ENCODE measurements around the gene CEBPB. TPM values are rescaled to one million over a fixed set of nuclear protein-coding genes. Genes with fewer than 3 reads are reported as not detected.
"Not testable (repeated sequence)": the region's sequence is repeated elsewhere in the genome, so short reads cannot be mapped to it uniquely, and the experiment has no call there.

Gene CEBPB
- polyA plus RNA-seq, 1 donor from 2014 or later = 18.7 TPM

- Mint-ChIP-seq H3K4me1 (no peaks in the 10 kb centered on the region), H3K9me3 (peaks cover 5 to 11% (median 8%) of the 10 kb centered on the region in 3 donors)
These were observed 17.5 kb downstream of the CEBPB start for GRCh38 chr20:50208085-50208491.

GRCh38 chr20:50208815-50209214, 18.2 kb downstream of the CEBPB start:
- H3K36me3 Mint-ChIP-seq = not testable (repeated sequence)

More at GRCh38 chr20:50208085-50208491, 17.5 kb downstream of the CEBPB start:
- Mint-ChIP-seq H3K27ac (no peak overlapping the region), H3K36me3 (peaks cover 1% of the 10 kb centered on the region), H3K4me3 (peak overlapping the region in 1 of 4 donors; percentile 43), H3K27me3 (peaks cover 12% of the 10 kb centered on the region)

GRCh38 chr20:50210066-50210619, 19.5 kb downstream of the CEBPB start:
- peaks cover 18% of the 10 kb centered on the region for H3K27me3 Mint-ChIP-seq
- H3K36me3 Mint-ChIP-seq = no peaks in the 10 kb centered on the region
- no peaks in the 10 kb centered on the region for H3K9me3 Mint-ChIP-seq
- no peak overlapping the region for H3K4me3 Mint-ChIP-seq
- H3K27ac Mint-ChIP-seq = no peak overlapping the region
- H3K4me1 Mint-ChIP-seq = peaks cover 0 to 1% (median 0%) of the 10 kb centered on the region in 3 donors

More at GRCh38 chr20:50208815-50209214, 18.2 kb downstream of the CEBPB start:
- not testable (repeated sequence) for H3K4me1 Mint-ChIP-seq, H3K9me3 Mint-ChIP-seq, H3K4me3 Mint-ChIP-seq, H3K27ac Mint-ChIP-seq
- peaks cover 14% of the 10 kb centered on the region for H3K27me3 Mint-ChIP-seq

GRCh38 chr20:50211091-50211490, 20.5 kb downstream of the CEBPB start:
- no peaks in the 10 kb centered on the region for H3K36me3 Mint-ChIP-seq
- H3K27me3 Mint-ChIP-seq = peaks cover 18% of the 10 kb centered on the region
- H3K9me3 Mint-ChIP-seq = no peaks in the 10 kb centered on the region
- no peak overlapping the region for H3K4me3 Mint-ChIP-seq
- no peak overlapping the region for H3K27ac Mint-ChIP-seq
- peaks cover 0 to 1% (median 0%) of the 10 kb centered on the region in 3 donors for H3K4me1 Mint-ChIP-seq

GRCh38 chr20:50213531-50214106, 23.0 kb downstream of the CEBPB start:
- no peaks in the 10 kb centered on the region for H3K9me3 Mint-ChIP-seq
- H3K27ac Mint-ChIP-seq = no peak overlapping the region
- H3K4me1 Mint-ChIP-seq = peaks cover 0 to 1% (median 0%) of the 10 kb centered on the region in 3 donors
- H3K36me3 Mint-ChIP-seq = no peaks in the 10 kb centered on the region
- H3K4me3 Mint-ChIP-seq = no peak overlapping the region
- peaks cover 22% of the 10 kb centered on the region for H3K27me3 Mint-ChIP-seq

- Mint-ChIP-seq H3K27me3 (peaks cover 22% of the 10 kb centered on the region), H3K4me3 (no peak overlapping the region), H3K36me3 (no peaks in the 10 kb centered on the region), H3K4me1 (peaks cover 0 to 1% (median 0%) of the 10 kb centered on the region in 3 donors), H3K27ac (no peak overlapping the region), H3K9me3 (peaks cover 0 to under 1% (median 0%) of the 10 kb centered on the region in 3 donors)
These were observed 23.8 kb downstream of the CEBPB start for GRCh38 chr20:50214226-50215024.

- H3K4me3 Mint-ChIP-seq = no peak overlapping the region
- peaks cover 0 to 1% (median under 1%) of the 10 kb centered on the region in 3 donors for H3K4me1 Mint-ChIP-seq
- H3K36me3 Mint-ChIP-seq = peaks cover under 1% of the 10 kb centered on the region
- H3K27me3 Mint-ChIP-seq = peaks cover 26% of the 10 kb centered on the region
- peaks cover 0 to 3% (median 2%) of the 10 kb centered on the region in 3 donors for H3K9me3 Mint-ChIP-seq
- H3K27ac Mint-ChIP-seq = no peak overlapping the region
These were observed 24.6 kb downstream of the CEBPB start for GRCh38 chr20:50215101-50215690.

GRCh38 chr20:50215926-50216325, 25.3 kb downstream of the CEBPB start:
- H3K27me3 Mint-ChIP-seq = peaks cover 28% of the 10 kb centered on the region
- H3K27ac Mint-ChIP-seq = no peak overlapping the region
- peaks cover 2% of the 10 kb centered on the region for H3K36me3 Mint-ChIP-seq

GRCh38 chr20:50216543-50217206, 26.0 kb downstream of the CEBPB start:
- H3K9me3 Mint-ChIP-seq = peaks cover 0 to 3% (median 2%) of the 10 kb centered on the region in 3 donors
- peaks cover 2% of the 10 kb centered on the region for H3K36me3 Mint-ChIP-seq
- H3K4me3 Mint-ChIP-seq = no peak overlapping the region
- peaks cover 25% of the 10 kb centered on the region for H3K27me3 Mint-ChIP-seq
- H3K27ac Mint-ChIP-seq = no peak overlapping the region
- peaks cover 0 to 1% (median 1%) of the 10 kb centered on the region in 3 donors for H3K4me1 Mint-ChIP-seq

More at GRCh38 chr20:50215926-50216325, 25.3 kb downstream of the CEBPB start:
- Mint-ChIP-seq H3K9me3 (peaks cover 0 to 3% (median 2%) of the 10 kb centered on the region in 3 donors), H3K4me3 (no peak overlapping the region), H3K4me1 (peaks cover 0 to 1% (median 1%) of the 10 kb centered on the region in 3 donors)

- peaks cover 0 to 1% (median 1%) of the 10 kb centered on the region in 3 donors for H3K4me1 Mint-ChIP-seq
- peak overlapping the region in 1 of 3 donors; percentile 46 for H3K27ac Mint-ChIP-seq
- H3K4me3 Mint-ChIP-seq = no peak overlapping the region
- H3K9me3 Mint-ChIP-seq = peaks cover 0 to 3% (median 2%) of the 10 kb centered on the region in 3 donors
- peaks cover 22% of the 10 kb centered on the region for H3K27me3 Mint-ChIP-seq
- peaks cover 2% of the 10 kb centered on the region for H3K36me3 Mint-ChIP-seq
These were observed 26.7 kb downstream of the CEBPB start for GRCh38 chr20:50217207-50217949.

GRCh38 chr20:50218987-50219435, 28.4 kb downstream of the CEBPB start:
- Mint-ChIP-seq H3K27me3 (peaks cover 14% of the 10 kb centered on the region), H3K36me3 (peaks cover 2% of the 10 kb centered on the region), H3K4me1 (peaks cover 0 to 1% (median 1%) of the 10 kb centered on the region in 3 donors), H3K4me3 (peak overlapping the region in 1 of 4 donors; percentile 34), H3K27ac (no peak overlapping the region), H3K9me3 (peaks cover 0 to 3% (median 2%) of the 10 kb centered on the region in 3 donors)

- Mint-ChIP-seq H3K4me1 (peaks cover 0 to 1% (median 0%) of the 10 kb centered on the region in 3 donors), H3K27ac (peak overlapping the region in 1 of 3 donors; percentile 67), H3K27me3 (peaks cover 10% of the 10 kb centered on the region), H3K4me3 (no peak overlapping the region), H3K36me3 (peaks cover 2% of the 10 kb centered on the region), H3K9me3 (peaks cover 0 to 3% (median 2%) of the 10 kb centered on the region in 3 donors)
These were observed 29.0 kb downstream of the CEBPB start for GRCh38 chr20:50219600-50219999.

- Mint-ChIP-seq H3K27me3 (peaks cover 15% of the 10 kb centered on the region), H3K4me1 (peaks cover 0 to 1% (median 0%) of the 10 kb centered on the region in 3 donors), H3K4me3 (peak overlapping the region in 1 of 4 donors; percentile 72), H3K36me3 (peaks cover 2% of the 10 kb centered on the region), H3K9me3 (peaks cover 0 to 3% (median 2%) of the 10 kb centered on the region in 3 donors), H3K27ac (peak overlapping the region in 1 of 3 donors; percentile 67)
These were observed 29.7 kb downstream of the CEBPB start for GRCh38 chr20:50220093-50220893.
